Measurements from ENCODE around the gene MCAM. TPM values are rescaled to one million over a fixed set of nuclear protein-coding genes. Genes with fewer than 3 reads are reported as not detected.
A peak's percentile ranks its signal among the peaks of the same experiment; 100 is the strongest.

Gene MCAM
- total and polyA plus RNA-seq, 8 donors = 59.5 to 149 (median 114) TPM

DNA sequence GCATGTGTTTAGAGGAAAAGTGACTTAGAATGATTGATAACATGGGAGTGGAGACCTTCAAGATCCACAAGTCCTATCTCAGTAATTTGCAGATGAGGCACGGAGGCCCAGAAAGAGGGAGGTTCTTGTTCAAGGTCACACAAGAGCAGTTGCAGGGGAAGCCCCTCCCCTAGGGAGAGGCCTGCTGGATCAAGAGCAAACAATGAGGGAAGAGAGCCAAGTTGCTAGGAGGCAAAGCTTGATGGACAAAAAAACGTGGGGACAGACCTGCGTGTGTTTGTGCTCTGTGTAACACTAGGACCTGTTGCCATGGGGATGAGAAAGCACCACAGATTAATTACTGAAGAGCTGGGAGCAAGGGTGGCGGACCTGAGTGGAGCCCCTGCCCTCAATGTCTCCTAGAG lies 35.9 kb upstream of the MCAM start:
- intact Hi-C loops (cut with DNase I) = no loop called here
- Histone ChIP-seq H3K4me1 (peaks cover 0 to 9% of the 10 kb centered on the region in 2 donors), H3K9me3 (no peaks in the 10 kb centered on the region), H3K27me3 (peaks cover 0 to 27% of the 10 kb centered on the region in 2 donors), H3K36me3 (no peaks in the 10 kb centered on the region), H3K4me3 (no peak overlapping the region), H3K27ac (peak overlapping the region in 1 of 2 donors; percentile 65)
- DNase-seq (peak in 2 of 4 donors; percentile 30 to 79), ATAC-seq (peak; percentile 6)
- TF ChIP-seq, protein P1, sequence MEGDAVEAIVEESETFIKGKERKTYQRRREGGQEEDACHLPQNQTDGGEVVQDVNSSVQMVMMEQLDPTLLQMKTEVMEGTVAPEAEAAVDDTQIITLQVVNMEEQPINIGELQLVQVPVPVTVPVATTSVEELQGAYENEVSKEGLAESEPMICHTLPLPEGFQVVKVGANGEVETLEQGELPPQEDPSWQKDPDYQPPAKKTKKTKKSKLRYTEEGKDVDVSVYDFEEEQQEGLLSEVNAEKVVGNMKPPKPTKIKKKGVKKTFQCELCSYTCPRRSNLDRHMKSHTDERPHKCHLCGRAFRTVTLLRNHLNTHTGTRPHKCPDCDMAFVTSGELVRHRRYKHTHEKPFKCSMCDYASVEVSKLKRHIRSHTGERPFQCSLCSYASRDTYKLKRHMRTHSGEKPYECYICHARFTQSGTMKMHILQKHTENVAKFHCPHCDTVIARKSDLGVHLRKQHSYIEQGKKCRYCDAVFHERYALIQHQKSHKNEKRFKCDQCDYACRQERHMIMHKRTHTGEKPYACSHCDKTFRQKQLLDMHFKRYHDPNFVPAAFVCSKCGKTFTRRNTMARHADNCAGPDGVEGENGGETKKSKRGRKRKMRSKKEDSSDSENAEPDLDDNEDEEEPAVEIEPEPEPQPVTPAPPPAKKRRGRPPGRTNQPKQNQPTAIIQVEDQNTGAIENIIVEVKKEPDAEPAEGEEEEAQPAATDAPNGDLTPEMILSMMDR (IDR thresholded peaks at IDR 0.05) = no peak

DNA sequence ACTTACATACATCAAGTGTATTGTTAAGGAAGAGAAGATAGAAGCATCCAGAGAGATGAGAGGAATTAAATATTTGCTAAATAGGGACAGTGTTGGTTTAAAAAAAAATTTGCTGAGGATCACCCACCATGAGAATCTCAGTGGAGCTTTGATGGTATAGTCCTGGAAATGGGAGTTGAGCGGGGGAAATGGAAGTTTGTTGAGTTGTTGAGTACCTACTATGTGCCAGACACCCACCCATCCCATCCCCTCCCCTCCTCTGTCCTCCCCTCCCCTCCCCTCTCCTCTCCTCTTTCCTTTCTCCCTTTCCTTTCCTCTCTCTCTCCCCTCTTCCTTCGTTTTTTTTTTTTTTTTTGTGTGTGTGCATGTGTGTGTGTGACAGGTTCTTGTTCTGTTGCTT lies 34.3 kb upstream of the MCAM start:
- DNase-seq (no peak), ATAC-seq (no peak)
- H3K9me3 ChIP-seq = no peaks in the 10 kb centered on the region
- no peak overlapping the region for H3K4me3 ChIP-seq
- peaks cover 0 to 21% of the 10 kb centered on the region in 2 donors for H3K27me3 ChIP-seq
- no peaks in the 10 kb centered on the region for H3K36me3 ChIP-seq
- no peak overlapping the region for H3K27ac ChIP-seq
- intact Hi-C loops (cut with DNase I) = no loop called here
- TF ChIP-seq, protein P1 (IDR thresholded peaks at IDR 0.05) = no peak
- H3K4me1 ChIP-seq = peaks cover 0 to 6% of the 10 kb centered on the region in 2 donors

DNA sequence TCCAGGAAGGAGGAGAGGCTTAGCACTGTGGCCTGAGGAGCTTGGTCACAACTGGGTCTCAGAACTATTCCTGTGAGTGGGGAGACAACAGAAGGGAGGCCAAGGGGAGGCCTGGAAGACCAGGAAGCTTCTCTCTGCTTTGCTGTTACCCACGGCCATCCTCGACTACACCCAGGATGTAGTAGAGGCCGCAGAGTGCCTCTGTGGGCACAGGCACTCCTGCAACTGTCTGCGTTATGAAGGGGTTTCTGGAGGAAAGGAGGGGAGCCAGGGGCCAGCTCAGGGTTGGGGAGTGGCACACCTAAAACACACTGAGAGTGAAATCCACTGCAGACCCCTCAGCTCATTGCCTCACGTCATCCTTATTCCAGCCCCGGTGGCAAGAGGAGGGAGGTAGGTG lies 33.4 kb upstream of the MCAM start:
- Histone ChIP-seq H3K4me3 (no peak overlapping the region), H3K27ac (no peak overlapping the region), H3K4me1 (no peaks in the 10 kb centered on the region), H3K9me3 (no peaks in the 10 kb centered on the region), H3K27me3 (peaks cover 0 to 12% of the 10 kb centered on the region in 2 donors), H3K36me3 (no peaks in the 10 kb centered on the region)
- no peak for ATAC-seq
- intact Hi-C loops (cut with DNase I) = no loop called here
- TF ChIP-seq, protein P1 (IDR thresholded peaks at IDR 0.05) = no peak
- DNase-seq = no peak

DNA sequence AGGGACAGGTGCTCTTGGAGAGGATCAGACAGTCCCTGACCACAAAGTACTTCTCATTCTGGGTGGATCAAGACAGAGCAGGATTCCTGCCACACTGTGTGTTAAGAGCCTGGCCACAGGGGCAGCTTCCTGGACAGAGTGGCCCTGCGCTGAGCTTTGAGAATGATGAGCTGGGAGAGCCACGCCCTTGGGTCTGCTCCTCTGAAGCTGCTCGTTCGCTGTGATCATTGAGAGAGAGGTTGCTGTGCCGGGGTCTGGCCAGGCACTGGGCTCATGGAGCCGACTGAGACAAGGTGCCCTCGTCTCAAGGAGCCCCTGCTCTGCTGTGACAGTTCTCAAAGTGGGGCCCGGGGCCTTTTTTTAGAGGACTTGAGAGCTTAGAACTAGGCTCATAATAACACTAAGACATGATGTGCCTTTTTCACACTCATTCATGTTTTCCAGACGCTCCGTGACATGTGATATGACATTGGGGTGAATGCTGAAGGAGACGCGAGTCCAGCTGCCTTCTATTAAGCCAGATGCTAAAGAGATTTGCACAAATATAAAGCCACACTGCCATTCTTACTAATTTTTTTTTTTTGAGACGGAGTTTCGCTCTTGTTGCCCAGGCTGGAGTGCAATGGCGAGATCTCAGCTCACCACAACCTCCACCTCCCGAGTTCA lies 31.1 kb upstream of the MCAM start:
- ATAC-seq (no peak), DNase-seq (no peak)
- H3K36me3 ChIP-seq = no peaks in the 10 kb centered on the region
- no peak overlapping the region for H3K4me3 ChIP-seq
- TF ChIP-seq, protein P1 (IDR thresholded peaks at IDR 0.05) = no peak
- peaks cover 0 to 16% of the 10 kb centered on the region in 2 donors for H3K27me3 ChIP-seq
- H3K4me1 ChIP-seq = no peaks in the 10 kb centered on the region
- intact Hi-C loops (cut with DNase I) = no loop called here
- no peaks in the 10 kb centered on the region for H3K9me3 ChIP-seq
- H3K27ac ChIP-seq = no peak overlapping the region

DNA sequence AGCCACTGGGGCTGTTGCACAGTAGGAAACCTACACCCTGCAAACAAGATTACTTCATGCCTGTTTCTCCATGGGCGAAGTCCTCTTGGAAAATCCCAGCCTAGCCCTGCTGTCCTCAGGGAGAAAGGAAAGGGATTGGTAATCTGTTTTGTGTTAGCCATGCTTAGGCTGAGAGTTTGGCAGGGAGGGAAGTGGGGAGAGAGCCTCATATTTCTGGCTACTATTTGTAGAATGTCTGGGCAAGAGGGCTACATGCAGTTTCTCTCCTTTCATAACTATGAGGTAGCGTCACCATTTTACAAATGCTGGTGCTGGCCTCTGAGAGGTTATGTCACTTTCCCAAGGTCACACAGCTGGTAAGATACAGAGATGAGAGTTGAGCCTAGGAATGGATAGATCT lies 30.3 kb upstream of the MCAM start:
- Histone ChIP-seq H3K27me3 (peaks cover 0 to 25% of the 10 kb centered on the region in 2 donors), H3K9me3 (no peaks in the 10 kb centered on the region), H3K4me1 (no peaks in the 10 kb centered on the region), H3K4me3 (no peak overlapping the region), H3K36me3 (no peaks in the 10 kb centered on the region), H3K27ac (no peak overlapping the region)
- TF ChIP-seq, protein P1 (IDR thresholded peaks at IDR 0.05) = no peak
- DNase-seq (no peak), ATAC-seq (no peak)
- intact Hi-C loops (cut with DNase I) = no loop called here

All from left lung (tissue), 10 donors.